Tibial nerve (tissue), 4 donors: ENCODE data around the gene NR1H4. TPM values are rescaled to one million over a fixed set of nuclear protein-coding genes. Genes with fewer than 3 reads are reported as not detected.

Experiments used
- DNase-seq, 2 donors: peaks; one replicate each; pipeline ENCODE4 v3.0.0-alpha.2; 2019; ENCODE audit warnings: low spot score in 2 of 2
- H3K27ac ChIP-seq, 4 donors: fragments of 200-600 bp; sonication (generic) in 3 of 4; one replicate each; pipeline ENCODE4 v1.5.1; 2017 to 2019; ENCODE audit warnings: mild to moderate bottlenecking in 1 of 4
- H3K27me3 ChIP-seq, 2 donors: fragments of 200-600 bp; sonication (generic) in 1 of 2; one replicate each; pipeline versions ENCODE4 v1.5.1 to v1.6.0; 2017 to 2019
- H3K36me3 ChIP-seq, 3 donors: fragments of 200-600 bp; sonication (generic); one replicate each; pipeline ENCODE4 v1.5.1; 2018 to 2019
- H3K4me1 ChIP-seq, 4 donors: fragments of 200-600 bp; sonication (generic) in 3 of 4; one replicate each; pipeline ENCODE4 v1.5.1; 2017 to 2019
- H3K4me3 ChIP-seq, 4 donors: fragments of 200-600 bp; sonication (generic) in 3 of 4; one replicate each; pipeline ENCODE4 v1.5.1; 2017 to 2019; ENCODE audit warnings: mild to moderate bottlenecking in 1 of 4, moderate library complexity in 1 of 4
- H3K9me3 ChIP-seq, 4 donors: fragments of 200-600 bp; sonication (generic) in 3 of 4; one replicate each; pipeline ENCODE4 v1.5.1; 2017 to 2019
- EP300 ChIP-seq, 2 donors: sonication (generic); formaldehyde crosslinking; IDR thresholded peaks; one replicate each; pipeline ENCODE4 v1.6.1; 2017; ENCODE audit warnings: antibody characterized with exemption in 2 of 2, mild to moderate bottlenecking in 1 of 2
- POLR2A ChIP-seq, 2 donors: fragments of 450-650 bp; IDR thresholded peaks; one replicate each; pipeline ENCODE4 v1.6.1; 2017; ENCODE audit warnings: antibody characterized with exemption in 2 of 2, mild to moderate bottlenecking in 2 of 2, moderate library complexity in 2 of 2
- WGBS, 2 donors: methylation state at CpG; one replicate each; pipeline ENCODE4 v1.1.5; 2018; 5-methylcytosine and 5-hydroxymethylcytosine counted together
- total RNA-seq, 4 donors: library from RNA; depleted of rRNA; stranded (reverse); fragments of >200 nt; gene quantifications; one replicate each; pipeline ENCODE4 v1.1.0, GENCODE V29; 2016
- TF ChIP-seq, protein P1 (sequence below), 5 experiments: fragments of 200-600 bp in 3 of 5; fragments of 450-650 bp in 2 of 5; sonication (generic) in 3 of 5; IDR thresholded peaks; one replicate each; pipeline ENCODE4 v1.5.1; 2016 to 2019; ENCODE audit warnings: antibody characterized with exemption in 5 of 5, mild to moderate bottlenecking in 3 of 5, moderate library complexity in 2 of 5

The NR1H4 gene
- total RNA-seq, 4 donors from 2014 or later, result not detected

DNA sequence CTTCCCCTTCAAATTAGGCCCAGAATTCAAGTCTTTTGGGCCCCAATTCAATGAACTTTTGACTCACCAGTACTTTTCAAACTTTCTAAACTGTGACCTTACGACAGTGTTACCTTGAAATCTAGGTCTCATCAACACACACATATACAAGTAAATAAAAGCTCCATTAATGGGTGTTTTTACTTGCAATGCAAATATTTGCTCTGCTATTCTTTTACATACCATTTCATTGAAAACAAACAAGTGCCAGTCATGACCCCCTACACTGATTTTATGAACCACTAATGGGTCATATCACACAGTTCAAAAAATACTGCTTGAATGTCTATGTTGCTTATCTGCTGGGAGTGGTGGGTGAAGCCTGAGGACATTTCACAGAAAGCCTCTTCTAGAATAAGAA, 9.1 kb upstream of the NR1H4 start:
- H3K36me3 ChIP-seq, result no peaks in the 10 kb centered on the region
- no peaks in the 10 kb centered on the region for H3K9me3 ChIP-seq
- H3K27me3 ChIP-seq, result no peaks in the 10 kb centered on the region
- TF ChIP-seq, protein P1, sequence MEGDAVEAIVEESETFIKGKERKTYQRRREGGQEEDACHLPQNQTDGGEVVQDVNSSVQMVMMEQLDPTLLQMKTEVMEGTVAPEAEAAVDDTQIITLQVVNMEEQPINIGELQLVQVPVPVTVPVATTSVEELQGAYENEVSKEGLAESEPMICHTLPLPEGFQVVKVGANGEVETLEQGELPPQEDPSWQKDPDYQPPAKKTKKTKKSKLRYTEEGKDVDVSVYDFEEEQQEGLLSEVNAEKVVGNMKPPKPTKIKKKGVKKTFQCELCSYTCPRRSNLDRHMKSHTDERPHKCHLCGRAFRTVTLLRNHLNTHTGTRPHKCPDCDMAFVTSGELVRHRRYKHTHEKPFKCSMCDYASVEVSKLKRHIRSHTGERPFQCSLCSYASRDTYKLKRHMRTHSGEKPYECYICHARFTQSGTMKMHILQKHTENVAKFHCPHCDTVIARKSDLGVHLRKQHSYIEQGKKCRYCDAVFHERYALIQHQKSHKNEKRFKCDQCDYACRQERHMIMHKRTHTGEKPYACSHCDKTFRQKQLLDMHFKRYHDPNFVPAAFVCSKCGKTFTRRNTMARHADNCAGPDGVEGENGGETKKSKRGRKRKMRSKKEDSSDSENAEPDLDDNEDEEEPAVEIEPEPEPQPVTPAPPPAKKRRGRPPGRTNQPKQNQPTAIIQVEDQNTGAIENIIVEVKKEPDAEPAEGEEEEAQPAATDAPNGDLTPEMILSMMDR (IDR thresholded peaks at IDR 0.05), result no peak
- TF ChIP-seq POLR2A (IDR thresholded peaks at IDR 0.05) (no peak), EP300 (IDR thresholded peaks at IDR 0.05) (no peak)
- H3K4me1 ChIP-seq, result no peaks in the 10 kb centered on the region
- no peak for DNase-seq
- 86 to 100% methylated on average over 1 of the region's 1 CpG for WGBS, 2 donors
- no peak overlapping the region for H3K27ac ChIP-seq
- H3K4me3 ChIP-seq, result no peak overlapping the region

DNA sequence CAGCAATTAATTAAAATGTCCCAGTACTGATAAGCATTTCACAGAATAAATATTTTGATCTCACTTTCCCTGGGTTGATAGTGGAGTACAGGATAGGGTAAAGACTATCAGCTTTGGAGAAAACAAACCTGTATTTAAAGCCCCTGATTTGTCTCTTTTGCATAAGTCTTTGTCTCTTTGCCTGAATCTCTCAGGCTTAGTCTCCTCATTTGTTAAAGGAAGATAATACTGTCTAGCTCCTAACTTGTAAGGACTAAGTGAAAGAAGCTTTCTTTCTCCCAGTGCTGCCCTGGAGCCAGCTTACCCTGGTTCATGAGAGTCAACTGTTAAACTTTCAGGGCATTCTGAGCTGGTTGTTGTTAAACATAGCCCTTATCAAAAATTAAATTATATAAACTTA, 5.5 kb upstream of the NR1H4 start:
- no peaks in the 10 kb centered on the region for H3K36me3 ChIP-seq

DNA sequence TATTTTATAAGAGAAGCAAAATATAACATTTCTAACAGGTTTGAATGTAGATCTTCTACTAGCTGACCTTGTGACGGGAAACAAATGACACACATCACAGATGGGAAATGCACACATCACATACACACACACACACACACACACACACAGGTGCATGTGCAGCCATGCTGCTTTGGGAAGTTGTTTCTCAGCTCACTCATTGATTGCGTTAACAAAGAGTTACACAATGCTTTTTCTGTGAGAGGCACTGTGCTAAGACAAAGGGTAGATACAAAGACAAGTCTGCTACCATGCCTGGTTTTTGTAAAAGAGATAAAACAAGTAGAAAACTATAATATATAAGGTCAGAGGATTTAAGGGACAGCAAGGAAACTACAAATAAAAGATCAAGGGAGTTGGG, 1.3 kb upstream of the NR1H4 start:
- Histone ChIP-seq H3K36me3 (no peaks in the 10 kb centered on the region), H3K4me3 (no peak overlapping the region), H3K9me3 (no peaks in the 10 kb centered on the region), H3K4me1 (no peaks in the 10 kb centered on the region), H3K27ac (no peak overlapping the region), H3K27me3 (no peaks in the 10 kb centered on the region)
- TF ChIP-seq EP300 (IDR thresholded peaks at IDR 0.05) (no peak), POLR2A (IDR thresholded peaks at IDR 0.05) (no peak)
- TF ChIP-seq, protein P1 (IDR thresholded peaks at IDR 0.05), result no peak
- 86 to 91% methylated on average over 2 of the region's 2 CpGs for WGBS, 2 donors
- DNase-seq, result no peak

More for the DNA sequence above, 5.5 kb upstream of the NR1H4 start:
- H3K27me3 ChIP-seq, result no peaks in the 10 kb centered on the region
- H3K4me3 ChIP-seq, result no peak overlapping the region
- H3K4me1 ChIP-seq, result no peaks in the 10 kb centered on the region
- DNase-seq, result no peak
- H3K9me3 ChIP-seq, result no peaks in the 10 kb centered on the region
- TF ChIP-seq, protein P1 (IDR thresholded peaks at IDR 0.05), result no peak
- H3K27ac ChIP-seq, result no peak overlapping the region

DNA sequence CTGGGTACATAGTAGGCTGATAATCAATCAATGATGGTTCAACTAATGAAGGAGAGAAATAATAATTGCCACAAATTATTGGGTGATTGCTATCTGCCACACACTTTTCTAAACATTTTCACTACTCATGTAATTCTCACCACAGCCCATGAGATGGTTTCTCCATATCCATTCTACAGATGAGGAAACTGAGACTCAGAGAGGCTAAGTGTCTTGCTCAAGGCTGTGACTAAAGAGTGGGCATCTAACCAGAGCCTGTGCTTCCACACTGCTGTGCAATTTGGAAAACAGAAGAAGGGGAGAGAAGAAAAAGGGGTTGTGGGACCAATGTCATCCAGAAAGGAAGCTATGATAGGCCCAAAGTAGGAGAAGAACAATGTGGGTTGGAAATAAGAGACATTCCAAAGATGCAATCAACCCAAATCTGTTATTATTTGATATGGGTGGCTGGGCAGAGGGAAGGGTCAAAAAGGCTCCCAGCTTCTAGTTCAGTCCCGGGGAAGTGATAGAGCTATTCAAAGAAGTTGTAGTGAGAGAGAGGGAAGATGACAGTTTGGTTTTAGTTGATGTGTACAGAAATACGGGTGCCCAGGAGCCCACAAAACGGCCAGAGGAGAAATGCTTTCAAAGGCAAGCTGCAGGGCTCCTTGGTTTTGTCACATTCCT, 483 bp upstream of the NR1H4 start:
- Histone ChIP-seq H3K27ac (no peak overlapping the region), H3K27me3 (no peaks in the 10 kb centered on the region), H3K4me1 (no peaks in the 10 kb centered on the region), H3K9me3 (no peaks in the 10 kb centered on the region), H3K4me3 (no peak overlapping the region), H3K36me3 (no peaks in the 10 kb centered on the region)
- no peak for TF ChIP-seq POLR2A (IDR thresholded peaks at IDR 0.05)
- TF ChIP-seq, protein P1 (IDR thresholded peaks at IDR 0.05), result no peak
- TF ChIP-seq EP300 (IDR thresholded peaks at IDR 0.05), result no peak
- DNase-seq, result no peak
- 61 to 62% methylated on average over 3 of the region's 3 CpGs for WGBS, 2 donors

DNA sequence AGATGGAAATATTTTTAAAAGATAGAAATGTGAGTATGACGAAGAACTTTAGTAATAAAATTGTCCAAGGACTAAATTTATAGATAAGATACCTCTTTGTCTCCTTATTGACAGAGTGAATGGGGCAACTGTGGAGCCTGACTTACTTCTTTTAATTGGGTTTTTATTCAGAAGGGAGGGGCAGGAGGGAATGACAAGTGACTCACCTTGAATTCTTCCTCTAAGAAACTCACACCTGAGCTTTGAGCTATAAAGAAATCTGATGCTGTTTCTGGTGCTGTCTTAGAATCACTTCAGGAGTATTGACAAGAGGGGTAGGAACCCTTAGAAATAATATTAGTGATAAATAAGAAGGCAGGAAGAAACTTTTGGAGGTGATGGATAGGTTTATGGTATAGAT, 951 bp downstream of the NR1H4 start:
- Histone ChIP-seq H3K4me1 (no peaks in the 10 kb centered on the region), H3K27ac (no peak overlapping the region), H3K27me3 (no peaks in the 10 kb centered on the region), H3K9me3 (no peaks in the 10 kb centered on the region), H3K4me3 (no peak overlapping the region), H3K36me3 (no peaks in the 10 kb centered on the region)
- TF ChIP-seq POLR2A (IDR thresholded peaks at IDR 0.05), result no peak
- no peak for TF ChIP-seq EP300 (IDR thresholded peaks at IDR 0.05)
- TF ChIP-seq, protein P1 (IDR thresholded peaks at IDR 0.05), result no peak
- 74 to 82% methylated on average over 1 of the region's 1 CpG for WGBS, 2 donors
- DNase-seq, result no peak
